Measurements from ENCODE around the gene NAGLU.

- TF ChIP-seq, protein P1, sequence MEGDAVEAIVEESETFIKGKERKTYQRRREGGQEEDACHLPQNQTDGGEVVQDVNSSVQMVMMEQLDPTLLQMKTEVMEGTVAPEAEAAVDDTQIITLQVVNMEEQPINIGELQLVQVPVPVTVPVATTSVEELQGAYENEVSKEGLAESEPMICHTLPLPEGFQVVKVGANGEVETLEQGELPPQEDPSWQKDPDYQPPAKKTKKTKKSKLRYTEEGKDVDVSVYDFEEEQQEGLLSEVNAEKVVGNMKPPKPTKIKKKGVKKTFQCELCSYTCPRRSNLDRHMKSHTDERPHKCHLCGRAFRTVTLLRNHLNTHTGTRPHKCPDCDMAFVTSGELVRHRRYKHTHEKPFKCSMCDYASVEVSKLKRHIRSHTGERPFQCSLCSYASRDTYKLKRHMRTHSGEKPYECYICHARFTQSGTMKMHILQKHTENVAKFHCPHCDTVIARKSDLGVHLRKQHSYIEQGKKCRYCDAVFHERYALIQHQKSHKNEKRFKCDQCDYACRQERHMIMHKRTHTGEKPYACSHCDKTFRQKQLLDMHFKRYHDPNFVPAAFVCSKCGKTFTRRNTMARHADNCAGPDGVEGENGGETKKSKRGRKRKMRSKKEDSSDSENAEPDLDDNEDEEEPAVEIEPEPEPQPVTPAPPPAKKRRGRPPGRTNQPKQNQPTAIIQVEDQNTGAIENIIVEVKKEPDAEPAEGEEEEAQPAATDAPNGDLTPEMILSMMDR (IDR thresholded peaks at IDR 0.05): no peak
- TF ChIP-seq POLR2A (IDR thresholded peaks at IDR 0.05): no peak
- TF ChIP-seq POLR2AphosphoS5 (IDR thresholded peaks at IDR 0.05): no peak
Measured at GRCh38 chr17:42529061-42529460, 7.0 kb upstream of the NAGLU start.

All from prostate gland (tissue), 2 donors.